ENCODE measurements around the gene SGMS2.

DNA sequence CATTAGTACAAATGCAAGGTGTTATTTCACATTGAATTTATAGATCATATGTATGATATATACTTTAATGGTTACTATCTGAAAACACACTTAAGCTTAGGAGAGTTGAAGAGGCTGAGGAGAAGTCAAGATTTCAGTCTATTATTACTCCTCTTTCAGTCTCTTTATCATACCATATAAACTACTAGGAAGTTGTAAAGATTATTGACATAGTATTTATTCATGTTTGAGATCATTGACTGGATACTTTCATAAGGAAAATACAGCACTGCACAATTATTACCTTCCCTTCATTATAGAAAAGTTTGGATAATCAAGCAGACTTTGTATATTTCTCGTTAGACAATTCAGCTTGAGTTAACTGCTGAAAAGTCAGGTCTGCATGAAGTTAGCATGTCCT, 10.0 kb upstream of the SGMS2 start:
- TF ChIP-seq TAF1 (IDR thresholded peaks at IDR 0.05; ENCODE audit: low read depth), result no peak
- TF ChIP-seq YY1 (IDR thresholded peaks at IDR 0.05; ENCODE audit: low read depth), result no peak
- TF ChIP-seq TEAD4 (IDR thresholded peaks at IDR 0.05), result no peak

All from Ishikawa (cell line).